ENCODE measurements around the gene LMBR1L. TPM values are rescaled to one million over a fixed set of nuclear protein-coding genes. Genes with fewer than 3 reads are reported as not detected.

LMBR1L gene
- total and polyA plus RNA-seq, 2 of the 8 experiments (the other 6 are each of a cell fraction or from before 2014, with no cell fraction given), result 36.6 to 49.6 TPM

- H3K36me3 ChIP-seq (ENCODE audit: control insufficient read depth in 2 of 4, insufficient read depth in 4 of 4, low read length in 3 of 4), result no peaks in the 10 kb centered on the region
- H3K79me1 ChIP-seq (ENCODE audit: low read depth, low read length), result no peaks in the 10 kb centered on the region
- no peak for DNase-seq (ENCODE audit: low read depth in 1 of 2, low spot score in 2 of 2)
- ChIA-PET CTCF (ENCODE audit: partially characterized antibody) (interaction anchor here (1.2 to 1.5 kb wide), 2 partner anchors 50 to 86 kb away, joined by 3 to 5 read pairs; no protein-coding TSS in a partner anchor), POLR2A (ENCODE audit: partially characterized antibody) (interaction anchor here (0.7 to 13.9 kb wide), 2 partner anchors 9 to 26 kb away, joined by 3 to 132 read pairs; partner anchors contain the start of gene TUBA1B)
- H2BK12ac ChIP-seq (ENCODE audit: low read depth, low read length), result no peak overlapping the region
- no peak overlapping the region for H3K4ac ChIP-seq (replicated peaks; ENCODE audit: insufficient read length, low read depth, low read length)
- no peak overlapping the region for H2AFZ ChIP-seq (ENCODE audit: low read length)
- FAIRE-seq, result no peak
- H3K4me2 ChIP-seq (ENCODE audit: insufficient read depth in 1 of 2, low read depth in 2 of 2, low read length in 2 of 2), result no peak overlapping the region
- H3K4me3 ChIP-seq (ENCODE audit: extremely low read depth in 1 of 4, insufficient read depth in 2 of 4, low read depth in 3 of 4, low read length in 4 of 4), result no peak overlapping the region
- H3K79me2 ChIP-seq (ENCODE audit: control insufficient read depth in 1 of 2, insufficient read depth in 2 of 2, low read length in 2 of 2), result no peaks in the 10 kb centered on the region
- TF ChIP-seq GABPA (IDR thresholded peaks at IDR 0.05; ENCODE audit: borderline replicate concordance, insufficient read depth, low read length), result no peak
- TF ChIP-seq ASH2L (IDR thresholded peaks at IDR 0.05; ENCODE audit: low read length), result no peak
- TF ChIP-seq CREB1 (IDR thresholded peaks at IDR 0.05), result no peak
- no peak for TF ChIP-seq CTCF (IDR thresholded peaks at IDR 0.05; ENCODE audit: control extremely low read depth in 1 of 3, insufficient read depth in 1 of 3, low read depth in 1 of 3, low read length in 3 of 3)
- TF ChIP-seq NRF1 (IDR thresholded peaks at IDR 0.05; ENCODE audit: low read depth, low read length), result no peak
- no peak for TF ChIP-seq CBX5 (IDR thresholded peaks at IDR 0.05; ENCODE audit: low read depth, low read length)
- no peak for TF ChIP-seq TBP (IDR thresholded peaks at IDR 0.05; ENCODE audit: low read depth, low read length)
- no peak overlapping the region for H2BK20ac ChIP-seq (ENCODE audit: low read length)
- H3K4me1 ChIP-seq (replicated peaks in 1 of 4; ENCODE audit: control insufficient read depth in 3 of 4, insufficient read depth in 4 of 4, low read length in 3 of 4), result no peaks in the 10 kb centered on the region
- H3K56ac ChIP-seq (replicated peaks; ENCODE audit: insufficient read length, low read depth, low read length), result no peak overlapping the region
- no peak overlapping the region for H4K91ac ChIP-seq (replicated peaks; ENCODE audit: insufficient read length, low read length)
- no peaks in the 10 kb centered on the region for H3K9me3 ChIP-seq (ENCODE audit: insufficient read depth in 2 of 2, low read depth in 1 of 2, low read length in 1 of 2)
- H3K23me2 ChIP-seq (ENCODE audit: low read depth, low read length), result no peaks in the 10 kb centered on the region
- no peak overlapping the region for H3K27ac ChIP-seq (ENCODE audit: low read depth, low read length)
- no peak overlapping the region for H3K18ac ChIP-seq (ENCODE audit: extremely low read depth, low read length)
- no peak overlapping the region for H4K5ac ChIP-seq (ENCODE audit: insufficient read length, low read depth, low read length)
- WGBS, 2 experiments (ENCODE audit: extremely low coverage in 1 of 2, insufficient coverage in 1 of 2, insufficient read length in 1 of 2, insufficient replicate concordance in 2 of 2, low coverage in 1 of 2, low lambda C conversion rate in 2 of 2, missing lambda C conversion rate in 1 of 2), result 95% methylated on average over 2 of the region's 2 CpGs; no CpG with 5 or more reads in 1 of the 2 experiments
- no peak overlapping the region for H2BK5ac ChIP-seq (ENCODE audit: low read depth, low read length)
- H2BK120ac ChIP-seq (replicated peaks; ENCODE audit: low read depth, low read length), result no peak overlapping the region
- no peak overlapping the region for H3K9ac ChIP-seq (replicated peaks in 1 of 4; ENCODE audit: extremely low read depth in 1 of 4, low read depth in 3 of 4, low read length in 3 of 4)
- H3K27me3 ChIP-seq (replicated peaks in 1 of 4; ENCODE audit: control insufficient read depth in 3 of 4, extremely low read depth in 1 of 4, insufficient read depth in 3 of 4, low read length in 3 of 4), result no peaks in the 10 kb centered on the region
- H3K14ac ChIP-seq (ENCODE audit: insufficient read length), result no peak overlapping the region
- H4K8ac ChIP-seq (ENCODE audit: extremely low read depth, insufficient read depth, low read length), result no peak overlapping the region
- no peaks in the 10 kb centered on the region for H4K20me1 ChIP-seq (replicated peaks in 1 of 2; ENCODE audit: control insufficient read depth in 1 of 2, insufficient read depth in 2 of 2, low read length in 2 of 2)
- no peak overlapping the region for H2AK5ac ChIP-seq (ENCODE audit: low read depth, low read length)
- H2BK15ac ChIP-seq (ENCODE audit: low read length), result no peak overlapping the region
- H3K23ac ChIP-seq (ENCODE audit: insufficient read length), result no peak overlapping the region
Observed at GRCh38 chr12:49138999-49139398, 28.4 kb upstream of the LMBR1L start.

All from H1 (cell line).